GM18907 (cell line): ENCODE data around the gene SORCS2.

ENCODE experiments used
- ATAC-seq: cut with Tn5 transposase; IDR thresholded peaks from one replicate; pipeline ENCODE4 v1.9.1; 2021; ENCODE audit warnings: mild to moderate bottlenecking, moderate library complexity; ENCODE audit not compliant: unreplicated experiment

SORCS2 gene

GRCh38 chr4:7790023-7790422, 597.7 kb downstream of the SORCS2 start:
- no peak for ATAC-seq

GRCh38 chr4:7790999-7791398, 598.7 kb downstream of the SORCS2 start:
- no peak for ATAC-seq
